NCI-H345 (cell line): ENCODE measurements around the gene NSG1.

Experiments
- DNase-seq: peaks from one replicate; lab custom pipeline; 2025; lab: John Stamatoyannopoulos, UW

NSG1 gene

DNA sequence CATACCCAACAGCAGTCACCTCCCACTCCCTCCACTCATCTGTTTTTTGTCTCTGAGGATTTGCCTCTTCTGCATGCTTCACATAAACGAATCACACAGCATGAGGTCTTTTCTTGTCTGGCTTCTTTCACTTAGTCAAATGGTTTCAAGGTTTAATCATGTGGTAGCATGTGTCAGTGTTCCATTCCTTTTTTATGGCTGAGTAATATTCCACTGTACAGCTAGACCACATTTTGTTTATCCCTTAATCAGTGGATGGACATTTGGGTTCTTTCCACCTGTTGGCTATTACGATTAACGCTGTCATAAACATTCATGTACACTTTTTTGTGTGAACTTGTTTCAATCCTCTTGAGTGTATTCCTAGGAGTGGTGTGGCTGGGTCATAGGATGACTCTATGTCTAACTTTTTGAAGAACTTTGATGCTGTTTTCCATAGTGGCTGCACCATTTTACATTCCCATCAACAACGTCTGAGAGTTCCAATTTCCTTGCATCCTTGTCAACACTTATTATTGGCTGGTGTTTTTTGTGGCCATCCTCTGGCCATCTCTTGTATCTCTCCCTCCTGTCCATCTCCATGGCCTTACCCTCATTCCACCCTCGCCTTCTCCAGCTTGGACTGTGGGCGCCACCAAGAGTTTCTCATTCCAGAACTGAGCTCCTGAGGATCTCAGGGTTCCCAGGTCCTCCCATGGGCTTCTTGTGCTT is 12.4 kb upstream of the NSG1 start:
- DNase-seq, result no peak

DNA sequence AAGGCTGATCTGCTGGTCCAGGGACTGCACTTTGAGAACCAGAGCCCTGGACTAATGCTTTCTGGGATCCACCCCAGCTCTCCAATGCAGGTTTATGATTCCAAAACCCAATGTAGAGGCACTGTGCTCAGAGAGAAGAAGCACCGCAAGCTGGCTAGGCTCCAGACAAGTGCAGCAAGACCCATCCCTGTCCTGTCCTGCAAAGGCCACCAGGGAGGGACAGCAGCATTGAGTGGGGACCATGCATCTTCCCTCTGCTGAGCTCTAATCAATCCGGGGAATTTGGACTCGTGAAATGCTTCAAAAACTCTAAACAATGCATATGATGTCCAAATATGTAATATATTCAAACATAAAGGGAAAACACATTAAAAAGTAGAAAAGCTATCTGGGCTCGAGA is 10.8 kb upstream of the NSG1 start:
- no peak for DNase-seq

DNA sequence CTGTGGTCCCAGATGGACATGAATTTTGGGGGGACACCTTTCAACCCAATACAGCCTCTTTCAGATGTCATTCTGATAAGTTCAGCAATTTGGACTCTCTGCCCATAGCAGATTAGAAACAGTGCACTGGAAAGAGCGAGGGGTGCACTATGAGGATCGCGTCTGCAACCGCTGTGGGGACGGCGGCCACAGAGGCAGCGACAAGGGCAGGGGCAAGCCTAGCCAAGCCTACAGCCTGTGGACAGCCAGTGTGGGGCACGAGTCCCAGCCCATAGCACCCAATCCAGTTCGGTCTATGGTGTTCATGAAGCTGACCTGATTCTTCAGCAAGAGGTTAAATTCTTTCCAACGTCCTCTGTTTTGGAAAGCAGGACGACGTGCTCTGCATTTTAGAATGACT is 9.7 kb upstream of the NSG1 start:
- no peak for DNase-seq

DNA sequence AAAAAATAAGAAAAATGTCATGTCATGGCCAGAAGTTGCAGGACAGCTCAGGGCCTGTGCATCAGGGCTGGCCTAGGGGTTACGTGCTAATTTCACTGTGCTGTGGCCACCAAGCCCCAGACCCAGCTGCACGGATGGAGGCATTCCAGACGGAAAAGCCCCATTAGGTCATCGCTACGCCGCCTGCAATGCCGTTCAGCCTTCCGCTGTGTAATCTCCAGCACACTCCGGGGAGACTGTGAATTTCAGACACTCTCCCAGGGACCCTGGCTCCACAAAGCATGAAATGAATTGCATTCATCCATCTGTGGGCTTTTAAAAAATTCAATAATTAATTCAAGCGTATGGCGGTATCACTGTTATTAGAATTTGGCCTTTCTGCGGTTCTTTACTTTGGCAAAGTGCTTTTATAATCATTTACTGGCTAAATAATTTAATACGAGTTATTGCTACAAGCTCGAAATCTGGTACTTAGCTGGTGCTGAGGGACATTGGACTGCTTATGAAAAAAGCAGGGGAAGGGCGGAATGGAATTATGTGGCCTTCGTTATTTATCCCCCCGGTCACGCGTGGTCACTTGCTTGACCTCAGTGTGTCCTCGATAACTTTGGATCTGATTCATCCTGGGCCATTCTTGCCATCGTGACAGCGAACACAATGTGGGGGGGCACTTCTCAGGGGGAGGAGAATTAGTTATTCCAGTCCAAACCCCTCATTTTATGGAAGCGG is 9.0 kb upstream of the NSG1 start:
- no peak for DNase-seq

DNA sequence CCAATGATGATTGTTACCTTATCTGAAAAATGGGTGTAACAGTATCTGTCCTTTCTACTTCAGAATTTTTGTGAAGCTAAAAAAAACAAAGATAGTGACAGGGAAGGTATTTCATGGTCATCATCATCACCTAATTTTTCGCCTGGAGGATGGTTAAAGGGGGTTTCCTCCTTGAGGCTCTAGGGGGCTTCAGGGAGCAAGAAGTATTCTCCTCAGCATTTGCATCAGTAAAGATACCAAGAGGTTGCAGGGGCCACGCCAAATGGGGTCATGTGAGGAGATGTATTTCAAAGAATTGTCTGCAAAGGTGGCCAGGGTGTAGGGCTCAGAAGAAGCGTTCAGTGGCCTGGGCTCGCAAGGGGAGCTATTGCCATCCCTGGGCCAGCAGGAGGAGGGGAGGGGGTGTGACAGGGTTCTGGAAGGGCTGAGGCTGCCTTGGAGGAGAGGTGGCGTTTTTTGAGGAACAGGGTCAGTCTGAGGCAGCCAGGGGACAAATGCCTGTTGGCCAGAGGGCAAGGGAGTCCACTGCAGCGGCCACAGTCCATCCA is 7.3 kb upstream of the NSG1 start:
- DNase-seq, result no peak

DNA sequence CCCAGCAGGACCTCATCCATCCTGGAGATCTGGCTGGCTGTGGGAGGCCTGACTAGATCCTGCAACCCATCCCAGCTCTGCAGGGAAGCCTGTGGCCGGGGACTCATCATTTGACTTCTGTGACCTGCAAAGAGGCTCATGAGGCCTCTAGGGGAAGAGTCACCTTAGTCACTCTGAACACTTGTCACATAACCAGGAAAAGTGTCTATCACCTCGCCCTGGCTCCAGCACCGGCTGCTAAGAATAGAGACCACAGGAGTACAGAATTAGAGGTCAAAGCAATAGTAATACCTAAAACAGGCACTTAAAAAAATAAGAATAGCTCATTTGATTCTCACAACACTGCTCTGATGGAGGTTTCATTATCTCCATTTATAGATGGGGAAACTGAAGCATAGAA is 3.8 kb upstream of the NSG1 start:
- DNase-seq, result no peak

DNA sequence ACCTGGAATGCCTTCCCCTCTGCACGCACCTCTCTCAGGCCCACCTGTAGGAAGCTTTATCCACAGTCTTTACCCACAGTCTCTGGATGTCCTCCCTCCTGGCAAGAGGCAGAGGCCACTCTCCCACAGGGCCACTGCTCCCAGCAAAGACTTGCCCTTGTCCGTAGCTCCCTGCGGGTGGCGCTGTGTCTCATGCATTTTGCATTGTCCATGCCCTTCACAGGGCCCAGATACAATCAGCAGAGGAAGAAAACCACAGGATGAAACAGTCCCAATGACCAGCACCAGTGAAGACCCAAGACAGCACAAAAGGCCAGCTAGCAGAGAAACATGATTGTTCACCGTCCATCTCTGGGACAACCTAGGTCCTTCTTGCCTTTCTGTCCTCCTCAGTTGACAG is 2.1 kb upstream of the NSG1 start:
- peak; percentile 1 for DNase-seq

DNA sequence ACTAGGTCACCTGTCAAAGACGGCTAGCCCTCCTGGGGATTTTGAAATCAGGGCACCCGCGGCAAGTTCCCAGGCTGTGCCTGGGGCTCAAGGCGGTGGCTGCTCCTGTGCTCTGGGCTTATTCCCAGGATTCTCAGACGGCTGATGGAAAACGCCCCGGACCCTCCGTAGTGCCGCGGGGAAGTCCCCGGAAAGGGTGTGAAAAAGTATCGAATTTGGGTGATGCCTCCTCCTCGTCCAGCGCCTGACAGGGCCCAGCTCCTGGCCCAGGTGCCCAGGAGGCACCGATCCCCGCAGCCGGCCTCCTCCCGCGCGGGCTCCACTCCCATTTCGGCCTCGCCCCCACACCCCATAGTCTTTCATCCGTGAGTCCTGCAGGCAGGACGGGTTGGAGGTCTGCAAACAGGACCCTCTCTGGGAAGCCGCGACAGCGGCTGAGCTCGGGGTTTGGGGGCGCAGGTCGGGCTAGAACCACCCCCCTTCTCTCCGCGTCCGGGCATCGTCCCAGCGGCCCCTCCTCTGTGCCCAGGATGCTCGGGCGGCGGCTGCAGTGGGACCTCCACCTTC is 1.1 kb upstream of the NSG1 start:
- no peak for DNase-seq

DNA sequence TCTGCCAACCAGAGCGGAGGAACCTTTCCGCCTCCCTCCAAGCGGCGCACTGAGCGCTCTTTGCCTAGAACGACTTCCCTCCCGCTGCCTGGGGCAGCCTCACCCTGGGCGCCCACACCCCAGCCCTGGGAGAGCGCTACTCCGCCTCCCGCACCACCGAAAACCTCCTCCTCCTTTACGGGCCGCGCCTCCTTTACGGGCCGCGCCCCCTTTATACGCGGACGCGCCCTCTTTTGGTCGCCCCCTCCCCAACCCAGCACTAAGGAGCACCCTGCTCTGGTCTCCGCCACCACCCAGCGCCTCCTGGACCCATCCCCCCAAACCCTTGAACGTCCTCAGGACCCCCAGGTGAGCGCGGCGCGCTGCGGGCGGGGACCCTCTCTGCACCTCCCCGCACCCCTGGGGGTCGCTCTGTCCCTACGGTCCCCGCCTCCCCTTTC is 586 bp upstream of the NSG1 start:
- DNase-seq, result peak; percentile 42

DNA sequence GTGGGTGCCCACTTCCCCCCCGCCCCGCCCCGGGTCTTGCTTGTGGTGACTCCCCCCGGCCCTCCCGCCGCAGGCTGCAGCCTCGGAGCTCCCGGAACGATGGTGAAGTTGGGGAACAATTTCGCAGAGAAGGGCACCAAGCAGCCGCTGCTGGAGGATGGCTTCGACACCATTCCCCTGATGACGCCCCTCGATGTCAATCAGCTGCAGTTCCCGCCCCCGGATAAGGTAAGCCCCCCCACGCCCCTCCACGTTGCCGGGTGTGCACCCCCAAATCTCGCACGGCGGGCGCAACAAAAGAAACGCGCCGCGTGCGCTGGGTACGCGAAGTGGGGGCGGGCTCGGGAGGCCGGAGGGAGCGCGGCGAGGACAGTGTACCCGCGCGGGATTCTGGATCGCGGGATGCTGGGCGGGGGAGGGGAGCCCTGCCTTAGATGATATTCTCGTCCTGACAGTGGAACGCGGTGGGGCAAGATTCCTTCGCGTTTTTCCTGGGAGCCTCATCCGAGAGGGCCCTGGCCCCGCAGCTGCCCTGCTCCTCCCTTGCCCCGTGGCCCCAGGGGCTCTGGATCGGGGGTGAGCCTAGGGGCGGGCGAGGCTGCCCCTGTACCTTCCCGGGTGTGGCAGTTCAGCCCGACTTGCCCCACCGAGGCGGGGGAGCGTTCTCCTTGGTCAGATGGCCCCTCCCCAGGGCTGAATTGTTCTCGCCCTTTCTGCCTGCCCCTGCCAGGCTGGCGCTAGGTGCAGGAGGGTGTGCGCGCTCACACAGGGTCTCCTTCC is 819 bp downstream of the NSG1 start:
- peak; percentile 4 for DNase-seq

DNA sequence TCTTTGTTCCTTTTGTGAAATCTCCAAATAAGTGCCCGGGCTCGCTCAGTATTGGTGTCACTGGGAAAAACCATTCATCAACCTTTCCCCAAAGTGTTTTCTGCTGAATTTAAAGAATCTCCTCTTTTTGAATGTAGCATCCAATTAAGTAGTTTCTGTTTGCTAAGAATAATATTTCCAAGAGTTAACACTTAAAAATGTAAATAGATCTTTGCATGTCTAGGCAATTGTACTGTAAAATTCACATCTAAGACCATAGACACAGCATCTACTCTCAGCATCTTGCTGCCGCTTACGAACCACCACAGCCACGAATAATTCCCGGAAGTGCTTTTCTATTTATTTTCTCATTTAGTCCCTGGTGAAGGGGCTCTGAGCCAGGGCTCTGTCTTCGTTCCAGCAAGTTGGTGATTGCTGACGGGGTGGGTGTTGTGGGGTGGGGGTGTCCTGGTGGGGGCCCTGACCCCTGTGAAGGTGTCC is 1.4 kb downstream of the NSG1 start:
- DNase-seq, result no peak

DNA sequence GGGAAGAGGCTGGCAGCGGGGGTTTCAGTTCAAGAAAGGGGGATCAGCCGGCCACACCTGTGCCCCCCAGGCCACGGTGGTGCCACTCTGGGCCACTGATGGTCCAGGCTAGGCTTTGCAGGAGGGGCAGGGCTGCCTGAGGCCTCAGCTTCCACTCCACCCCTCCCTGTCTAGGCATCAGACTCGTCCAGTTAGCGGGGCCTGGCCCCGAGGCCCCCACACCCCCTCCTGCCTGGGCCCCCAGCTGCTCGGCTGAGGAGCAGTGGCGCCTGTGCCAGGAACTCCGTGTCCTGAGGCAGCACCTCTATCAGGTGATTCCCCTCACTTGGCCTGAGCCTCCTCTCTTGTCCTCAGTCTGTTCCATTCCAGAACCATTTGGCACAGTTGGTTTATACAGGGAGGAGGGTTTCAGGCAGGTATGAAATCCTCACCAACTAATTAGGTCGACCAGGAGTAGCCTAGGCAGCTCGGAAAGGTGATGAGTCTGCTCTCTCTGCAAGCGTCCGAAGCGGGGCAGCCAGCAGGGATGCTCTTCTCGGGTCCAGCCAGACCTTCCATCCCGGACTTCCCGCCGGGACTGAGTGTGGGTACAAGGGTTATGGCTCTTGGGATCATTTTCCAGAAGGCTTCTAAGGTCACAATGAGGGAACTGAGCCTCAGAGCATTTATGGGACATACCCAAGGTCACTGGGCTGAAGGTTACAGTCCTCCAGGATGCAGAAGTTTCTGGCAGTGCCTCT is 2.1 kb downstream of the NSG1 start:
- DNase-seq, result no peak

DNA sequence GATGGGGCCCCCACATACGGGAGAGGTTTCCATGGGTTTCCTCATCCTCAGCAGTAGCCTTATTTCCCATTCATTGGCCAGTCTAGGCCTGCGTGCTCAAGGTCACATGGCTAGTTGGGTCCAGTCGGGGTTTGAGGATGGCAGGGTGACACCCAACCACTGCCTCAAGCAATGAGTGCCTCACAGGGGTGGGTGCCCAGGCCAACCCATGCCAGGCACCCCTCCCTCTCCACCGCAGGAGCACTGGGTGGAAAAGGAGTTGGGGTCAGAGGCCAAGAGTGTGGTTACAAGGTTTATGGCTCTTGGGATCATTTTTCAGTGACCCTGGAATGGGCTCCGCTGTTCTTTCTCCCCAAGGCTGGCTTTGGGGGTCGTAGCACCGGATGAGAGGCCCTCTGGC is 3.1 kb downstream of the NSG1 start:
- no peak for DNase-seq

DNA sequence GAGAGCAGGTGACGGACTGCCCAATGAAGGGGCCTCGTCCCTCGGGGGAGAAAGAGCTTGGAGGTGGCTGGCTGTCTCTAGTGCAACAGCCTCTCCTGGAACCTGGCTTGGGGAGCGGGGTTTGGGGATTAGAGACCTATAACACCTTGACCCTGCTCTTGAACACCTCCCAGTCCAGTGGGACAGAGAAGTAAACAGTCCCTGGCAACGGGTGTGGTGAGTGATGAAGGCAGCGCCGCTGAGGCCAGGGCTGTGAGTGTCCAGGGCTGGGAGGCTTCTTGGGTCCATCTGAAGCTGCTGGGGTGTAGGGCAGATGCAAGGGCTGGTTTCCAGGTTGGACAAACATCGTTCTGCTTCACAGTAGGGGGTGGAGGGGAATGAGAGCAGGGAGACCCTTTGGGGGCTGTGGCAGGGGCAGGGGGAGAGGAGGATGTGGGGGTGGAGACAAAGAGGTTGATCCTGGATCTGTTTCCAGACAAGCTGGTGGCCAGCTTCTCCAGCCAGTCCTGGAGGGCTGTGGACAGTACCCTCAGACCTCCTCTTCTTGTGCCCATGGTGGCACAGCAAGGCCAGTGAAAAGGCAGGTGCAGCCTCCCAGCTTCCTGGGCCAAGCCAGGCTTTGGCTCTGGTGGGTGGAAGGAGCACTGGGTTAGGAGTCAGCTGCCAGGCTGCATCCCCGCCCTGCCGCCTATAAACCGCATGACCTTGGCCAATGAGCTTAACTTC is 3.8 kb downstream of the NSG1 start:
- no peak for DNase-seq

DNA sequence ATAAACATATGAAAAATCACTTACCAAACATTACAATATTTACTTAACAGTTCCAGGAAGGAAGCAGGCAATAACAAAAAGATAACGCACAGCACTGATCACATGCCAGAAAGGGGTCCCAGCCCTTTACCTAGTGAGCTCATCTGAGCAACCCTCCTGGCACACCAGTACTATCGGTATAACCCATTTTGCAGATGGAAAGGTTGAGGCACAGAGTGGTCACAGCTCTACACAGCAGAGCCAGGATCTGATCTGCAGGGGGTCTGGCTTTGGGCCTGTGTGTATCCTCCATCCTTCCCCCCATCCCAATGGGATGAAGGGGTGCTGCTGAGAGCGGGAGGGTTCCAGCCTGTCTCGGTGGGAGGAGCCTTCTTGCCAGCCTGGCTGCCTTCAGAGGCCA is 5.0 kb downstream of the NSG1 start:
- no peak for DNase-seq

DNA sequence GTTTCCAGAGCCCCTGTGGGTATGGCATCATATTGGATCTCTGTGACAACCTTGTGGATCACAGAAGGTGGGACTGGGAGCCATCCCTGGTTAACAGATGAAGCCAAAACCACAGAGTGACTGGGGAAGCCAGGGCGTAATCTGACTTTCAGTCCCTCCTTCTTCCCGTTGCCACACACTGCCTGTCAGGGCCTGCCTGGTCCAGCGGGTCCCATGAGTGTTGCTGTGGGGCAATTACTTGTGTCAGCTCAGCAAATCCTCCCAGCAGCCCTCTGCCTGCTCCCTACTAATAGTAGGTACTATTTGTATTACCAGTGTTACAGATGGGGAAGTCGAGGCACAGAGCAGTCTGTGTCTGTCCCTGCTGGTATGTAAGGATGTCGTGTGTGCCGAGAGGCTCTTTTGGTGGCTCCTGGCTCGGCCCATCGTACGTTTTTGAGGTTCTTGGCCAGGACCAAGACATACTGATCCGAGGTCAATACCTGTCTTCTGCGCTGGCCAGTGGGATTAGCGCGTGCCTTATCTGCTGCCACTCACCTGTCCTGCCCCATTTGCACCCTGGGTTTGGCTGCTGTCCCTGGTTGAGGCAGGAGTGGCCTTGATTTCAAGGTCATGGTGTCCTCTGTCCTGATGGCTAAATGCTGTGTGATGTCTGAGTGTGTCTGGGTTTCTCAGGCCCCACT is 5.7 kb downstream of the NSG1 start:
- no peak for DNase-seq

DNA sequence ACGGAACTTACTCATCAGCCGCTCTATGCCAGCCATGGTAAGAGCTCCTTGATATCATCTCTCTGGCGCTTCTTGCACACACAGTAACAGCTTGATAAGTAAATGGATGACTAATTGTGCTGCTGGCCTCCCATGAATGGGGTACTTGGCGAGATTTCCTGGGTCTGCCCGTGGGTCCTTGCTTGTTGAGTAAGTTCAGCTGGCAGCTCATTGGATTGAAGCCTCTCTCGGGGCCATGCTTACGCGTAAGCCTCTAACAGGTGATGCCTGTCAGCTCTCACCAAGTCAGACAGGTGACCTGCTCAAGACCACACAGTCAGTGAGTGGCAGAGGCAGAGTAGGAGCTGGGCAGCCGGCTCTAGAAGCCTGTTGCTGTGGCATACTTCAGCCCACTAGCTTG is 7.7 kb downstream of the NSG1 start:
- no peak for DNase-seq

DNA sequence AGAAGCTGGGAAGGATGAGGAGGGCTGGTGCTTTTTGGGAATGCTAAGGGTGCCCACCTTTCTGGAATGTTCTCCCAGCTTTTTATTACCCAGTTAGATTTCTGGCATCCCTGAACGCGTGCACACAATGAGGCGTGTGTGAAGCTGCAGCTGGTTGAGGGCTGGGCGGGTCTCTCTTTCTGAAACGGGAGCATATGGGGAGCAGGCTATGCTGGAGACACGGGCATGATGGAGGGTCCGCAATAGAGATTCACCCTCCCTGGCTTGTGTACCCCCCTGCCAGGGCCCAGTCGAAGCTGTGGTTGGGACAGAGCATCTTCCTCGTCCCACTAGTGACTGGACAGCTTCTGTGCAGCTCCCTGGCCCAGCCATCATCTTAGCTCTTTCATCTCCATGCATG is 8.5 kb downstream of the NSG1 start:
- no peak for DNase-seq

DNA sequence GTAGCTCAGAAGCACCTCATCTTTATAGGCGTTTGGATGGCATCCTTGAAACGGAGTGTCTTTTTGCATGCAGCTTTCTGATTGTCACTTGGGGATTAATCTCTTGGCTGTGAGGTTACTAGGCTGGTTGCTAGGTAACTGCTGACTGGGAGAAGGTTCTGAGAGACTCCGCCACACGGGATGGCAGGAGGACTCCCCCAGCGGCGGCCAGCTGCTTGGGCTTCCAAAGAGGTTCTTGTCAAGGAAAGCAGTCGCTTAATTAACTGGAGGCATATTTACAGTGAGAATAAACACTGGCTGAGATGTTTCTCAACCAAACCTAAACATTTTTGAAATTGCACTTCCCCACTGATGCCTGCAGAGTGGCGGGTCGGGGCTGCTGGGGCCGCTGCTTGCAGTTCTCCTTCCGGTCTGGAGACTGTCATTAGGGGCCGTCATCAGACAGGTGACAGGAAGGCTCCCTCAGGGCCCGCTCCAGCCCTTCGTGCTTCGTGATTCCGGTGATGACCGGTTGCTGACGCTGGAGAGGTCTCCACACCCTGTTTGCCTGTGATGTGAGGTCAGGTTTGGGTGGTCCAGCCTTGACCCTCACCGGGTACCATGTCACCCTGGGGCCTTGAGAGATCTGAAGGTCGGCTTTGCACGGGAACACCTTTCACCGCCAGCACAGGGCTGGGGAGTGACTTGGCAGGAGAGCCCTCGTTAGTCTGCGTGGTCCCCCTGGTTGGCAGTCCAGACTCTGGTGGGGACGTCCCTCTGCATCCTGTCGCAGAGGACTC is 9.1 kb downstream of the NSG1 start:
- DNase-seq, result peak; percentile 17
